ENCODE results near the gene ARHGAP20.

The ARHGAP20 gene

GRCh38 chr11:110735455-110736170 is 23.4 kb upstream of the ARHGAP20 start:
- Mint-ChIP-seq H3K9me3 (ENCODE audit: low read depth) (no peaks in the 10 kb centered on the region), H3K4me1 (ENCODE audit: low read depth) (no peaks in the 10 kb centered on the region), H3K27ac (no peak overlapping the region), H3K36me3 (no peaks in the 10 kb centered on the region), H3K27me3 (peaks cover 4% of the 10 kb centered on the region), H3K4me3 (no peak overlapping the region)

- H3K9me3 Mint-ChIP-seq (ENCODE audit: low read depth) = no peaks in the 10 kb centered on the region
- H3K27ac Mint-ChIP-seq = no peak overlapping the region
- H3K4me1 Mint-ChIP-seq (ENCODE audit: low read depth) = no peaks in the 10 kb centered on the region
- H3K4me3 Mint-ChIP-seq = no peak overlapping the region
- H3K27me3 Mint-ChIP-seq = peaks cover 4% of the 10 kb centered on the region
- no peaks in the 10 kb centered on the region for H3K36me3 Mint-ChIP-seq
These were observed 22.6 kb upstream of the ARHGAP20 start for GRCh38 chr11:110734790-110735189.

GRCh38 chr11:110730773-110731172 is 18.5 kb upstream of the ARHGAP20 start:
- Mint-ChIP-seq H3K27ac (no peak overlapping the region), H3K36me3 (no peaks in the 10 kb centered on the region), H3K27me3 (peaks cover 13% of the 10 kb centered on the region), H3K9me3 (ENCODE audit: low read depth) (no peaks in the 10 kb centered on the region), H3K4me3 (no peak overlapping the region), H3K4me1 (ENCODE audit: low read depth) (no peaks in the 10 kb centered on the region)

GRCh38 chr11:110728883-110729282 is 16.6 kb upstream of the ARHGAP20 start:
- no peak overlapping the region for H3K27ac Mint-ChIP-seq
- H3K27me3 Mint-ChIP-seq = peaks cover 14% of the 10 kb centered on the region
- H3K36me3 Mint-ChIP-seq = no peaks in the 10 kb centered on the region
- H3K9me3 Mint-ChIP-seq (ENCODE audit: low read depth) = no peaks in the 10 kb centered on the region
- H3K4me1 Mint-ChIP-seq (ENCODE audit: low read depth) = no peaks in the 10 kb centered on the region
- no peak overlapping the region for H3K4me3 Mint-ChIP-seq

GRCh38 chr11:110728476-110728875 is 16.2 kb upstream of the ARHGAP20 start:
- H3K4me1 Mint-ChIP-seq (ENCODE audit: low read depth) = no peaks in the 10 kb centered on the region
- H3K27me3 Mint-ChIP-seq = peaks cover 14% of the 10 kb centered on the region
- no peaks in the 10 kb centered on the region for H3K9me3 Mint-ChIP-seq (ENCODE audit: low read depth)

GRCh38 chr11:110724358-110724757 is 12.1 kb upstream of the ARHGAP20 start:
- H3K27ac Mint-ChIP-seq = no peak overlapping the region
- peaks cover 18% of the 10 kb centered on the region for H3K27me3 Mint-ChIP-seq
- no peak overlapping the region for H3K4me3 Mint-ChIP-seq
- no peaks in the 10 kb centered on the region for H3K36me3 Mint-ChIP-seq
- H3K9me3 Mint-ChIP-seq (ENCODE audit: low read depth) = no peaks in the 10 kb centered on the region
- H3K4me1 Mint-ChIP-seq (ENCODE audit: low read depth) = no peaks in the 10 kb centered on the region

More at GRCh38 chr11:110728476-110728875, 16.2 kb upstream of the ARHGAP20 start:
- H3K27ac Mint-ChIP-seq = no peak overlapping the region
- H3K36me3 Mint-ChIP-seq = no peaks in the 10 kb centered on the region
- no peak overlapping the region for H3K4me3 Mint-ChIP-seq

- H3K4me1 Mint-ChIP-seq (ENCODE audit: low read depth) = no peaks in the 10 kb centered on the region
- no peak overlapping the region for H3K4me3 Mint-ChIP-seq
These were observed 8.4 kb upstream of the ARHGAP20 start for GRCh38 chr11:110720431-110721275.

GRCh38 chr11:110716361-110716760 is 4.1 kb upstream of the ARHGAP20 start:
- H3K36me3 Mint-ChIP-seq = no peaks in the 10 kb centered on the region
- no peak overlapping the region for H3K27ac Mint-ChIP-seq
- no peak overlapping the region for H3K4me3 Mint-ChIP-seq
- H3K27me3 Mint-ChIP-seq = peaks cover 26% of the 10 kb centered on the region
- H3K9me3 Mint-ChIP-seq (ENCODE audit: low read depth) = no peaks in the 10 kb centered on the region
- peaks cover 8% of the 10 kb centered on the region for H3K4me1 Mint-ChIP-seq (ENCODE audit: low read depth)

More at GRCh38 chr11:110720431-110721275, 8.4 kb upstream of the ARHGAP20 start:
- Mint-ChIP-seq H3K36me3 (no peaks in the 10 kb centered on the region), H3K27me3 (peaks cover 10% of the 10 kb centered on the region), H3K9me3 (ENCODE audit: low read depth) (no peaks in the 10 kb centered on the region), H3K27ac (no peak overlapping the region)

- Mint-ChIP-seq H3K4me1 (ENCODE audit: low read depth) (peaks cover 11% of the 10 kb centered on the region), H3K36me3 (no peaks in the 10 kb centered on the region), H3K27ac (no peak overlapping the region), H3K27me3 (peaks cover 28% of the 10 kb centered on the region), H3K4me3 (no peak overlapping the region), H3K9me3 (ENCODE audit: low read depth) (no peaks in the 10 kb centered on the region)
These were observed 3.3 kb upstream of the ARHGAP20 start for GRCh38 chr11:110715541-110715940.

- peaks cover 15% of the 10 kb centered on the region for H3K4me1 Mint-ChIP-seq (ENCODE audit: low read depth)
- H3K9me3 Mint-ChIP-seq (ENCODE audit: low read depth) = no peaks in the 10 kb centered on the region
- peak overlapping the region; percentile 63 for H3K4me3 Mint-ChIP-seq
- H3K36me3 Mint-ChIP-seq = no peaks in the 10 kb centered on the region
- peaks cover 41% of the 10 kb centered on the region for H3K27me3 Mint-ChIP-seq
- H3K27ac Mint-ChIP-seq = no peak overlapping the region
These were observed 1.2 kb upstream of the ARHGAP20 start for GRCh38 chr11:110713449-110713776.

- Mint-ChIP-seq H3K4me3 (peak overlapping the region; percentile 63), H3K27ac (no peak overlapping the region), H3K27me3 (peaks cover 45% of the 10 kb centered on the region), H3K9me3 (ENCODE audit: low read depth) (no peaks in the 10 kb centered on the region), H3K36me3 (no peaks in the 10 kb centered on the region), H3K4me1 (ENCODE audit: low read depth) (peaks cover 15% of the 10 kb centered on the region)
These were observed 617 bp upstream of the ARHGAP20 start for GRCh38 chr11:110712659-110713448.

- Mint-ChIP-seq H3K27ac (no peak overlapping the region), H3K9me3 (ENCODE audit: low read depth) (no peaks in the 10 kb centered on the region), H3K36me3 (no peaks in the 10 kb centered on the region), H3K27me3 (peaks cover 52% of the 10 kb centered on the region), H3K4me3 (peak overlapping the region; percentile 68), H3K4me1 (ENCODE audit: low read depth) (peaks cover 15% of the 10 kb centered on the region)
These were observed 825 bp downstream of the ARHGAP20 start for GRCh38 chr11:110711448-110711775.

GRCh38 chr11:110710628-110711381 is 1.4 kb downstream of the ARHGAP20 start:
- H3K4me3 Mint-ChIP-seq = peak overlapping the region; percentile 81
- H3K27me3 Mint-ChIP-seq = peaks cover 55% of the 10 kb centered on the region
- no peaks in the 10 kb centered on the region for H3K9me3 Mint-ChIP-seq (ENCODE audit: low read depth)
- peaks cover 15% of the 10 kb centered on the region for H3K4me1 Mint-ChIP-seq (ENCODE audit: low read depth)
- no peaks in the 10 kb centered on the region for H3K36me3 Mint-ChIP-seq
- no peak overlapping the region for H3K27ac Mint-ChIP-seq

GRCh38 chr11:110704210-110704864 is 7.9 kb downstream of the ARHGAP20 start:
- H3K36me3 Mint-ChIP-seq = no peaks in the 10 kb centered on the region
- peaks cover 31% of the 10 kb centered on the region for H3K27me3 Mint-ChIP-seq
- H3K27ac Mint-ChIP-seq = no peak overlapping the region
- no peaks in the 10 kb centered on the region for H3K9me3 Mint-ChIP-seq (ENCODE audit: low read depth)
- no peaks in the 10 kb centered on the region for H3K4me1 Mint-ChIP-seq (ENCODE audit: low read depth)
- no peak overlapping the region for H3K4me3 Mint-ChIP-seq
